ENCODE data around the gene SCNN1B. TPM values are rescaled to one million over a fixed set of nuclear protein-coding genes. Genes with fewer than 3 reads are reported as not detected.
"Not testable (repeated sequence)": the region's sequence is repeated elsewhere in the genome, so short reads cannot be mapped to it uniquely, and the experiment has no call there.

SCNN1B gene, protein sequence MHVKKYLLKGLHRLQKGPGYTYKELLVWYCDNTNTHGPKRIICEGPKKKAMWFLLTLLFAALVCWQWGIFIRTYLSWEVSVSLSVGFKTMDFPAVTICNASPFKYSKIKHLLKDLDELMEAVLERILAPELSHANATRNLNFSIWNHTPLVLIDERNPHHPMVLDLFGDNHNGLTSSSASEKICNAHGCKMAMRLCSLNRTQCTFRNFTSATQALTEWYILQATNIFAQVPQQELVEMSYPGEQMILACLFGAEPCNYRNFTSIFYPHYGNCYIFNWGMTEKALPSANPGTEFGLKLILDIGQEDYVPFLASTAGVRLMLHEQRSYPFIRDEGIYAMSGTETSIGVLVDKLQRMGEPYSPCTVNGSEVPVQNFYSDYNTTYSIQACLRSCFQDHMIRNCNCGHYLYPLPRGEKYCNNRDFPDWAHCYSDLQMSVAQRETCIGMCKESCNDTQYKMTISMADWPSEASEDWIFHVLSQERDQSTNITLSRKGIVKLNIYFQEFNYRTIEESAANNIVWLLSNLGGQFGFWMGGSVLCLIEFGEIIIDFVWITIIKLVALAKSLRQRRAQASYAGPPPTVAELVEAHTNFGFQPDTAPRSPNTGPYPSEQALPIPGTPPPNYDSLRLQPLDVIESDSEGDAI
- not detected for total RNA-seq

DNA sequence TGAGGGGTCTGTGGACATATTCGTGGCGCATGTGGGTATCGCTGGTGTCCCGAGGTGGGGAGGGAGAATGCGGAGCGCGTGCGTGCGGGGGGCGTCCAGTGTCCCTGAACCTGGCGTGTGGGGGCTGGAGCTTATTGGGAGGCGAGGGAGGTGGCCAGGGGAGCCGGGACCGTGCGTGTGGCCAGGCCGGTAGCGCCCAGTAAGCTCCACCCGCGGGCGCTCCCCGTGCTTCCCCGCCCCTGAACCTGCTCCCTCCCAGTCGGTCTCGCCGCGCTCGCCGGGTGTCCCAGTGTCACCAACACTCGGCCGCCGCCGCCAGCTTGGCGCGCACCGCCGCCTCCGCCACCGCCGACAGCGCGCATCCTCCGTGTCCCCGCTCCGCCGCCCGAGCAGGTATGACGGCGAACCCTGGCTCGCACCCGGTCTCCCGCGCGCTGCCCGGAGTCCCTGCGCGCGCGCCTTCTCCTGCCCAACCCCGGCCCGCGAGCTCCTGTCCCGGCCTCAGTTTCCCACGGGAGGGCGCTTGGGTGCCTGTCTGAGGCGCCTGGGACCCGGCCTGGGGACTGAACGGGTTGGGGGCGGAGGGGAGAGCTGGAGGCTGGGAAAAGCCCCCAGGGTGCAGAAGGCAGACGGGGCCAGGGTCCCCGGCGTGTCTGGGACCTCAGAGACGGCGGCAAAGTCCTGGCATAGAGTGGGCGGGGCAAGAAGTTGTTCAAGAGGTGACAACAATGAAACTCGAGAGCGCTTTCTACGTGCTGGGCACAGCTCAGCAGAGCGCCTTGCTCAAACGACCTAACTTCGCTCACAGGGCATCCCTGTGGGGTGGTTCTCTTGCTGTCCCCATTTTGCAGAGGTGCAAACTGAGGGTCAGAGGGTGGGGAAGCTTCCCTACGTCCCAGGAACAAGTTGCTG lies at the start of gene SCNN1B:
SCNN1B (plus strand) TSS at position 258 of the 912 bp plus-strand sequence. CDS start 46,298 bp downstream, outside the sequence.
- peaks cover 5% of the 10 kb centered on the region for H3K4me1 Mint-ChIP-seq
- no peaks in the 10 kb centered on the region for H3K36me3 Mint-ChIP-seq
- no peaks in the 10 kb centered on the region for H3K9me3 Mint-ChIP-seq
- peaks cover 29% of the 10 kb centered on the region for H3K27me3 Mint-ChIP-seq
- DNase-seq (no peak), ATAC-seq (ENCODE audit: low read depth) (no peak)
- H3K4me3 Mint-ChIP-seq: no peak within 1 kb of the TSS
- H3K27ac Mint-ChIP-seq: no peak within 1 kb of the TSS
- POLR2A ChIA-PET: interaction anchor here (0.6 kb wide), 2 partner anchors 81 to 185 kb away, joined by 3 to 5 read pairs; no protein-coding TSS in a partner anchor

- POLR2A ChIA-PET: no interaction called here
- H3K9me3 Mint-ChIP-seq: peaks cover 1% of the 10 kb centered on the region
- peaks cover 8% of the 10 kb centered on the region for H3K27me3 Mint-ChIP-seq
- H3K4me1 Mint-ChIP-seq: no peaks in the 10 kb centered on the region
- no peak overlapping the region for H3K27ac Mint-ChIP-seq
- DNase-seq: no peak
- H3K36me3 Mint-ChIP-seq: no peaks in the 10 kb centered on the region
- H3K4me3 Mint-ChIP-seq: no peak overlapping the region
- ATAC-seq (ENCODE audit: low read depth): peak; percentile 14
Measured at GRCh38 chr16:23252310-23252709, 49.8 kb upstream of the SCNN1B start.

DNA sequence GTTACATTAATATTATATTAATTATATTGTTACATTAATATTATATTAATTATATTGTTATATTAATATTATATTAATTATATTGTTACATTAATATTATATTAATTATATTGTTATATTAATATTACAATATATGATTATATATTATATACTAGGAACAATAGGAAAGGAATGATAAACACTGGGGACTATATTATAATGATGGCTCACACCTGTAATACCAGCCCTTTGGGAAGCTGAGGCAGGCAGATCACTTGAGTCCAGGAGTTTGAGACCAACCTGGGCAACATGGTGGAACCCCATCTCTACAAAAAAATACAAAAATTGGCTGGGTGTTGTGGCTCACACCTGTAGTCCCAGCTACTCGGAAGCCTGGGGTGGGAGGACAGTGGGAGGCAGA lies 48.5 kb upstream of the SCNN1B start:
- H3K9me3 Mint-ChIP-seq; POLR2A ChIA-PET; ATAC-seq (ENCODE audit: low read depth); H3K27ac Mint-ChIP-seq; DNase-seq; H3K4me3 Mint-ChIP-seq; H3K4me1 Mint-ChIP-seq; H3K27me3 Mint-ChIP-seq; H3K36me3 Mint-ChIP-seq: not testable (repeated sequence)

DNA sequence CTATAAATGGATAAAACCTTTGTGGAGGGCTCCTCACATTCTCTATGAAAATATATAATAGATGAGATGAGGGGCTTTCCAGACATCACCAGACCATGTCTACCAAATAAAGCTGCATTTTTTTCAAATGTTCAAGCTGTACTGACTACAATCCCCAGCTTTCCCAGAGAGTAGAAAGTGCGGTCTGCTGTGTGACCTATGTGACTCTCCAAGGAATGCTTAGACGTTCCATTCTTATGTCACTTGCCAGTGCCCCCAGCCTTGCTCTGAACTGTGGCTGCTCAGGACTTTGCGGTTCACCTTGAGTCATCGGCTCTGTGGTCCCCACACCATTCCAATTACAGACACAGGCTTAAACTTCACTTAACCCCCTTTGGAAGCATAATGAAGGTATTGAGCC lies 47.8 kb upstream of the SCNN1B start:
- POLR2A ChIA-PET: no interaction called here
- Mint-ChIP-seq H3K9me3 (peaks cover 1% of the 10 kb centered on the region), H3K36me3 (no peaks in the 10 kb centered on the region), H3K4me3 (no peak overlapping the region), H3K4me1 (no peaks in the 10 kb centered on the region), H3K27ac (no peak overlapping the region), H3K27me3 (peaks cover 8% of the 10 kb centered on the region)
- ATAC-seq (ENCODE audit: low read depth) (peak; percentile 50), DNase-seq (peak; percentile 27)

DNA sequence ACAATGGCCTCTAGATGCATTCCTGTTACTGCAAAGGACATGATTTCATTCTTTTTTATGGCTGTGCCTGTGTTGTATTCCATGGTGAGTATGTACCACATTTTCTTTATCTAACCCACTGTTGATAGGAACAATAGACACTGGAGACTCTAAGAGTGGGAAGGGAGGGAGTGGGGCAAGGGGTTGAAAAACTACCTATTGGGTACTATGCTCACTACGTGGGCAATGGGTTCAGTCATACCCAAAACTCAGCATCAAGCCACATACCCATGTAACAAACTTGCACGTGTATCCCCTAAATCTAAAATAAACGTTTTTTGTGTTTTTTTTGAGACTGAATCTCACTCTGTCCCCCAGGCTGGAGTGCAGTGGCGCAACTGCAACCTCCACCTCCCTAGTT lies 47.1 kb upstream of the SCNN1B start:
- H3K27me3 Mint-ChIP-seq: peaks cover 8% of the 10 kb centered on the region
- no peak overlapping the region for H3K4me3 Mint-ChIP-seq
- H3K4me1 Mint-ChIP-seq: no peaks in the 10 kb centered on the region
- H3K36me3 Mint-ChIP-seq: no peaks in the 10 kb centered on the region
- POLR2A ChIA-PET: no interaction called here
- no peak for ATAC-seq (ENCODE audit: low read depth)
- no peak overlapping the region for H3K27ac Mint-ChIP-seq
- no peak for DNase-seq
- H3K9me3 Mint-ChIP-seq: no peaks in the 10 kb centered on the region

DNA sequence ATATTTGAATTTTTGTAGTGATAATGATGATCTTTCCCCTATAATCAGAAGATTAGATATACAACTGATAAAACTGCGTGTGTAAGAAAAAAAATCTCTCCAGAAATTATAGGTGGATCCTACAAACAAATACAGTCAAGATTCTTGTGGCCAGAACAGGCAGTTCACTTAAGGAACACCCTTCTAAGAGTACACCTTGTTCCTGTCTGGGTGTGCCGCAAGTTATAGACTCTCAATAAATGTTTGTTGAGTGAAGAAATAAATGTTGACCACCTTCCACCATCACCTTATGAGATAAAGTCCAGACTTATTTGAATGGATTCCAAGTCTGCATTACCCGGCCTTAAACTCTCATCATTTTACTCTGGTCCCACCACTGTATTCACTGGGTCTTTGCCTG lies 45.7 kb upstream of the SCNN1B start:
- no peak for DNase-seq
- Mint-ChIP-seq H3K27ac (no peak overlapping the region), H3K4me3 (no peak overlapping the region), H3K36me3 (no peaks in the 10 kb centered on the region), H3K4me1 (no peaks in the 10 kb centered on the region), H3K9me3 (no peaks in the 10 kb centered on the region), H3K27me3 (peaks cover 11% of the 10 kb centered on the region)
- POLR2A ChIA-PET: no interaction called here
- ATAC-seq (ENCODE audit: low read depth): no peak

GRCh38 chr16:23257682-23258081 lies 44.4 kb upstream of the SCNN1B start:
- POLR2A ChIA-PET: no interaction called here
- H3K9me3 Mint-ChIP-seq: no peaks in the 10 kb centered on the region
- no peak overlapping the region for H3K27ac Mint-ChIP-seq
- ATAC-seq (ENCODE audit: low read depth): no peak
- H3K4me1 Mint-ChIP-seq: no peaks in the 10 kb centered on the region
- H3K4me3 Mint-ChIP-seq: no peak overlapping the region
- peaks cover 11% of the 10 kb centered on the region for H3K27me3 Mint-ChIP-seq
- DNase-seq: no peak
- H3K36me3 Mint-ChIP-seq: no peaks in the 10 kb centered on the region

GRCh38 chr16:23258919-23259237 lies 43.2 kb upstream of the SCNN1B start:
- H3K4me1 Mint-ChIP-seq: no peaks in the 10 kb centered on the region
- no peak overlapping the region for H3K27ac Mint-ChIP-seq
- H3K27me3 Mint-ChIP-seq: peaks cover 13% of the 10 kb centered on the region
- ATAC-seq (ENCODE audit: low read depth) (no peak), DNase-seq (no peak)
- no peaks in the 10 kb centered on the region for H3K36me3 Mint-ChIP-seq
- POLR2A ChIA-PET: no interaction called here
- H3K9me3 Mint-ChIP-seq: no peaks in the 10 kb centered on the region
- no peak overlapping the region for H3K4me3 Mint-ChIP-seq

DNA sequence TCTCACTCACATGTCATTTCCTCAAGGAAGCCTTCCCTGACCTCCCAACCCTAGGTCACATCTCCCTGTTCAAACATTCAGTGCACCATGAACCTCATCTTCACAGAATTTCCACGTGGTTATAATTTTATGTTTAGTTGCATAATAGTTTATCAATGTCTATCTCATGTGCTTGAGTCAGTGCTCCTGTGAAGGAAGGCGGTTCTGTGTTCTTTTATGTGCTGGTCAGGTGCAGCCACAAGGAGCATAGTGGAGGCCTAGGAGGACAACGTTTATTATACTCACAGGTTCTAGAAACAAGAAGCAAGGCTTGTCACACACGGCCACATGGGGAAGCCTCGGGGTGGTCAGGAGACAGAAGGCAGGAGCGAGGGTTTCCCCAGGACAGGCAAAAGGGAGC lies 34.5 kb upstream of the SCNN1B start:
- no peak overlapping the region for H3K27ac Mint-ChIP-seq
- H3K36me3 Mint-ChIP-seq: no peaks in the 10 kb centered on the region
- POLR2A ChIA-PET: no interaction called here
- ATAC-seq (ENCODE audit: low read depth) (no peak), DNase-seq (no peak)
- H3K9me3 Mint-ChIP-seq: no peaks in the 10 kb centered on the region
- no peaks in the 10 kb centered on the region for H3K4me1 Mint-ChIP-seq
- H3K27me3 Mint-ChIP-seq: peaks cover 2% of the 10 kb centered on the region
- H3K4me3 Mint-ChIP-seq: no peak overlapping the region

DNA sequence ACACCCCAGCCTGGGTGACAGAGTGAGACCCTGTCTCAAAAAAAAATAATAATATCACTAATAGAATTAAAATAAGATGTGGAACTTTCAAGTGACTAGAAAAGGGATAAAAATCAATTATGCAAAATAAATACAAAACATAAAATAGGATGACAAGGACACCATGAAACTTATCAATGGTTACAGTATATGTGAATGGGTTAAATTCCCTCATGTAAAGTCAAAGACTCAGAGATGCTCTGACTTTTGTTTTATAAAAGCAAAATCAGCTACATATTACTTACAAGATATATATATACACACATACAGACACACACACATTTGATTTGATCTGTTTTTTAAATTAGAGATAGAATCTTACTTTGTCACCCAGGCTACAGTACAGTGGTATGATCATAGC lies 33.5 kb upstream of the SCNN1B start:
- no peaks in the 10 kb centered on the region for H3K27me3 Mint-ChIP-seq
- DNase-seq: no peak

GRCh38 chr16:23269248-23269953 lies 32.7 kb upstream of the SCNN1B start:
- Mint-ChIP-seq H3K4me1 (no peaks in the 10 kb centered on the region), H3K36me3 (no peaks in the 10 kb centered on the region), H3K27me3 (no peaks in the 10 kb centered on the region), H3K27ac (no peak overlapping the region), H3K4me3 (no peak overlapping the region), H3K9me3 (no peaks in the 10 kb centered on the region)
- no peak for ATAC-seq (ENCODE audit: low read depth)
- POLR2A ChIA-PET: no interaction called here
- no peak for DNase-seq

More for the DNA sequence above, 33.5 kb upstream of the SCNN1B start:
- H3K4me1 Mint-ChIP-seq: no peaks in the 10 kb centered on the region
- no peaks in the 10 kb centered on the region for H3K9me3 Mint-ChIP-seq
- ATAC-seq (ENCODE audit: low read depth): no peak
- POLR2A ChIA-PET: no interaction called here
- H3K4me3 Mint-ChIP-seq: no peak overlapping the region
- no peaks in the 10 kb centered on the region for H3K36me3 Mint-ChIP-seq
- H3K27ac Mint-ChIP-seq: no peak overlapping the region

- Mint-ChIP-seq H3K4me3 (no peak overlapping the region), H3K27me3 (peaks cover 2% of the 10 kb centered on the region), H3K27ac (no peak overlapping the region), H3K9me3 (no peaks in the 10 kb centered on the region), H3K4me1 (no peaks in the 10 kb centered on the region), H3K36me3 (no peaks in the 10 kb centered on the region)
- POLR2A ChIA-PET: no interaction called here
- DNase-seq (no peak), ATAC-seq (ENCODE audit: low read depth) (no peak)
Measured at GRCh38 chr16:23270654-23271053, 31.4 kb upstream of the SCNN1B start.

DNA sequence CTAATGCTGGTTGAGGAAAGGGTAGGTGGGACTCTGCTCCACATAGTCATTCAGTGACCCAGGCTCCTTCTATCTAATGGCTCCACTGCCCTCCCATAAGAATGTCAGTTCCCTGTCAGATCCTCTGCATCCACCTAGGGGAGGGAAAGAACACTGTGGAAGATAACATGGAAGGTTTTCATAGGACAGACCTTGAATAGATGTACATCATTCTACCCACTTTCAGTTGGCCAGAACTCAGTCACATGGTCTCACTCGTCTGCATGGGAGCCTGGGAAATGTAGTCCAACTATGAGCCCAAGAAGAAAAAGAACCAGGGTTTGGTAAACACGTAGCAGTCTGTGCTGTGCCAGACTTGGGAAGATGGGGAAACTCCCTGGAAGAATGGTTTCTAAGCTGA lies 27.1 kb upstream of the SCNN1B start:
- POLR2A ChIA-PET: no interaction called here
- Mint-ChIP-seq H3K27me3 (peaks cover 16% of the 10 kb centered on the region), H3K36me3 (no peaks in the 10 kb centered on the region)

More for the DNA sequence above, 27.1 kb upstream of the SCNN1B start:
- Mint-ChIP-seq H3K27ac (no peak overlapping the region), H3K4me1 (no peaks in the 10 kb centered on the region), H3K4me3 (no peak overlapping the region), H3K9me3 (no peaks in the 10 kb centered on the region)
- DNase-seq (no peak), ATAC-seq (ENCODE audit: low read depth) (no peak)
